ENCODE measurements around the gene ABHD1.
"Not testable (repeated sequence)": the region's sequence is repeated elsewhere in the genome, so short reads cannot be mapped to it uniquely, and the experiment has no call there.

- not testable (repeated sequence) for TF ChIP-seq HNF4A (conservative IDR thresholded peaks at IDR 0.05); RAD21 (IDR thresholded peaks at IDR 0.05); CTCF (IDR thresholded peaks at IDR 0.05; ENCODE audit: low read depth, low read length, missing input control); ATF3 (IDR thresholded peaks at IDR 0.05); SP1 (IDR thresholded peaks at IDR 0.05); REST (IDR thresholded peaks at IDR 0.05); MAX (IDR thresholded peaks at IDR 0.05); EGR1 (IDR thresholded peaks at IDR 0.05; ENCODE audit: low read depth in 2 of 2)
These were observed 52.2 kb downstream of the ABHD1 start for GRCh38 chr2:27175781-27176180.
